ENCODE measurements around the gene ESRRA.
A peak's percentile ranks its signal among the peaks of the same experiment; 100 is the strongest.

Gene ESRRA

GRCh38 chr11:64305075-64305690, at the start of gene ESRRA:
Gene ESRRA, plus strand, starts transcription at chr11:64305524. Its CDS starts 1,656 bp downstream, at chr11:64307180.
- Mint-ChIP-seq H3K4me1 (peaks cover 26% of the 10 kb centered on the region), H3K9me3 (no peaks in the 10 kb centered on the region), H3K4me3 (peak within 1 kb of the TSS; percentile 99), H3K36me3 (peaks cover 49% of the 10 kb centered on the region), H3K27ac (peak within 1 kb of the TSS; percentile 96)
- ATAC-seq (peak; percentile 83), DNase-seq (ENCODE audit: low spot score in 2 of 2) (peak; percentile 99)

GRCh38 chr11:64256300-64256699, 49.0 kb upstream of the ESRRA start:
- H3K9me3 Mint-ChIP-seq: no peaks in the 10 kb centered on the region
- H3K4me3 Mint-ChIP-seq: no peak overlapping the region
- H3K36me3 Mint-ChIP-seq: peaks cover 47% of the 10 kb centered on the region
- DNase-seq (ENCODE audit: low spot score in 2 of 2): no peak
- peaks cover 30% of the 10 kb centered on the region for H3K4me1 Mint-ChIP-seq
- no peak overlapping the region for H3K27ac Mint-ChIP-seq
- no peak for ATAC-seq

- ATAC-seq: no peak
- no peak overlapping the region for H3K4me3 Mint-ChIP-seq
- H3K27ac Mint-ChIP-seq: no peak overlapping the region
- peaks cover 55% of the 10 kb centered on the region for H3K36me3 Mint-ChIP-seq
- H3K9me3 Mint-ChIP-seq: no peaks in the 10 kb centered on the region
- peaks cover 28% of the 10 kb centered on the region for H3K4me1 Mint-ChIP-seq
- DNase-seq (ENCODE audit: low spot score in 2 of 2): no peak
Measured at GRCh38 chr11:64258356-64258755, 47.0 kb upstream of the ESRRA start.

- peaks cover 23% of the 10 kb centered on the region for H3K4me1 Mint-ChIP-seq
- ATAC-seq (no peak), DNase-seq (ENCODE audit: low spot score in 2 of 2) (no peak)
- H3K4me3 Mint-ChIP-seq: no peak overlapping the region
- H3K27ac Mint-ChIP-seq: peak overlapping the region; percentile 90
- peaks cover 55% of the 10 kb centered on the region for H3K36me3 Mint-ChIP-seq
- no peaks in the 10 kb centered on the region for H3K9me3 Mint-ChIP-seq
Measured at GRCh38 chr11:64258946-64259532, 46.3 kb upstream of the ESRRA start.

- peak overlapping the region; percentile 31 for H3K4me3 Mint-ChIP-seq
- peak; percentile 49 for ATAC-seq
- no peaks in the 10 kb centered on the region for H3K9me3 Mint-ChIP-seq
Measured at GRCh38 chr11:64259533-64260067, 45.7 kb upstream of the ESRRA start.

GRCh38 chr11:64260147-64260708, 45.1 kb upstream of the ESRRA start:
- Mint-ChIP-seq H3K36me3 (peaks cover 55% of the 10 kb centered on the region), H3K4me3 (peak overlapping the region; percentile 31), H3K27ac (peak overlapping the region; percentile 90), H3K9me3 (no peaks in the 10 kb centered on the region), H3K4me1 (peaks cover 22% of the 10 kb centered on the region)
- DNase-seq (ENCODE audit: low spot score in 2 of 2): no peak
- peak; percentile 56 for ATAC-seq

More at GRCh38 chr11:64259533-64260067, 45.7 kb upstream of the ESRRA start:
- H3K4me1 Mint-ChIP-seq: peaks cover 22% of the 10 kb centered on the region
- H3K27ac Mint-ChIP-seq: peak overlapping the region; percentile 90
- H3K36me3 Mint-ChIP-seq: peaks cover 55% of the 10 kb centered on the region
- no peak for DNase-seq (ENCODE audit: low spot score in 2 of 2)

- Mint-ChIP-seq H3K9me3 (no peaks in the 10 kb centered on the region), H3K4me3 (no peak overlapping the region), H3K36me3 (peaks cover 47% of the 10 kb centered on the region), H3K4me1 (peaks cover 22% of the 10 kb centered on the region), H3K27ac (no peak overlapping the region)
- ATAC-seq (no peak), DNase-seq (ENCODE audit: low spot score in 2 of 2) (no peak)
Measured at GRCh38 chr11:64261556-64262080, 43.7 kb upstream of the ESRRA start.

DNA sequence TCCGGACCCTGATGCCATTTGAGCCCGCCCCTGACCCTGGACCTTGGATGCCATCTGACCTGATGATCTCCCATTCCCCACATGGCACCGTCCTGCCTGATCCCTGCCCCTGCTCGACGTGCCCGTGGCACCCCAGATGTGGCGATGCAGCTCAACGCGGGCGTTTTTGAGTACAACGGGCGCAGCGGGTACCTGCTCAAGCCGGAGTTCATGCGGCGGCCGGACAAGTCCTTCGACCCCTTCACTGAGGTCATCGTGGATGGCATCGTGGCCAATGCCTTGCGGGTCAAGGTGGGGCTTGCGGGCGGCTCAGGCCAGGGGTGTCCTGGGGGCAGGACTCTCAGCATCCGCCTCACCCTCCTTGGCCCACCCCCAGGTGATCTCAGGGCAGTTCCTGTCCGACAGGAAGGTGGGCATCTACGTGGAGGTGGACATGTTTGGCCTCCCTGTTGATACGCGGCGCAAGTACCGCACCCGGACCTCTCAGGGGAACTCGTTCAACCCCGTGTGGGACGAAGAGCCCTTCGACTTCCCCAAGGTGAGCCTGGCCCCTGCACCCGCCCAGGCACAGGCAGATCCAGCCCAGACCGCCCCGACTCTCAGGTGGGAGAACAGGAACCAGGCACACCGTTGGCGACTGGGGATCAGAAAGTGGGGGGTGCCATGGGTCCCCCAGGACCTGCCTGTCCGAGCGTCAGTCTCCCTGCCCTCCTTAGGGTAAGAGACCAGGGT, 42.9 kb upstream of the ESRRA start:
- no peak for DNase-seq (ENCODE audit: low spot score in 2 of 2)
- no peak overlapping the region for H3K4me3 Mint-ChIP-seq
- no peak for ATAC-seq
- H3K36me3 Mint-ChIP-seq: peaks cover 45% of the 10 kb centered on the region
- H3K27ac Mint-ChIP-seq: peak overlapping the region; percentile 23
- H3K4me1 Mint-ChIP-seq: peaks cover 23% of the 10 kb centered on the region
- H3K9me3 Mint-ChIP-seq: no peaks in the 10 kb centered on the region

DNA sequence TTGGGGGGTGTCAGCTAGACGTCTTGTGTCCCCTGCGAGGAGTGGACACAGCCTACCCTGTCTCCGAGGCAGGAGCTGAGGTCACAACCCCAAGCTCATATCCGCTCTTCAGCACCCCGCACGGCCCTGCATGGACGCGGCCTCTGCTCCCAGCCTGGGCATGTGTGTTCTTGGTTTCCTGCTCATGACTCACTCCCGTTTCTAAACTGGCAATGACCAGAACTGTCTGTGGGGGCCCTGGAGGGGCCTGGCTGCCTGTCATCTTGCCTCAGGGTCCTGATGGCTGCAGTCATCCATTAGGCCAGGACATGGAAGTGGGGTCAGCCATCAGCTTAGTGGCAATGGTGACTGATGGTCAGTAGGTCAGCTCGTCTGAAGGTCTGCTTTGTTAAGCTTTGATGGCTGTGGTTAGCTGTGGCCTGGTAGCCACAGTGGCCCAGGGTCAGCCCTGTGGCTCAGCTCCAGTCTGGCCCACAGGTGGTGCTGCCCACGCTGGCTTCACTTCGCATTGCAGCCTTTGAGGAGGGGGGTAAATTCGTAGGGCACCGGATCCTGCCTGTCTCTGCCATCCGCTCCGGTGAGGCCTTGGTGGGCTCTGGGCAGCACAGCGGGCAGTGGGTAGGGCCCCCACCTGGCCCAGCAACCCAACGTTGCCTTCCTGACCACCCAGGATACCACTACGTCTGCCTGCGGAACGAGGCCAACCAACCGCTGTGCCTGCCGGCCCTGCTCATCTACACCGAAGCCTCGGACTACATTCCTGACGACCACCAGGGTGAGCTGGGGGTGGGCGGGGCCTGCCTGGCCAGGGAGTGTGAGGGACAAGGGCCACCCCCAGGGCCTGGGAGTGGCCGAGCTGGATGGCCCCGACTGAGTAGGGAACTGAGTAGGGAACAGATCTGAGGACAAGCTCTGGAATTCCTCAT, 42.0 kb upstream of the ESRRA start:
- H3K4me3 Mint-ChIP-seq: no peak overlapping the region
- H3K9me3 Mint-ChIP-seq: no peaks in the 10 kb centered on the region
- ATAC-seq (no peak), DNase-seq (ENCODE audit: low spot score in 2 of 2) (no peak)
- H3K27ac Mint-ChIP-seq: peak overlapping the region; percentile 23
- H3K4me1 Mint-ChIP-seq: peaks cover 31% of the 10 kb centered on the region
- H3K36me3 Mint-ChIP-seq: peaks cover 45% of the 10 kb centered on the region

GRCh38 chr11:64263947-64264317, 41.4 kb upstream of the ESRRA start:
- no peaks in the 10 kb centered on the region for H3K9me3 Mint-ChIP-seq
- peak overlapping the region; percentile 60 for H3K27ac Mint-ChIP-seq
- ATAC-seq (no peak), DNase-seq (ENCODE audit: low spot score in 2 of 2) (no peak)
- peaks cover 51% of the 10 kb centered on the region for H3K36me3 Mint-ChIP-seq
- peaks cover 38% of the 10 kb centered on the region for H3K4me1 Mint-ChIP-seq
- H3K4me3 Mint-ChIP-seq: no peak overlapping the region

GRCh38 chr11:64264371-64264852, 40.9 kb upstream of the ESRRA start:
- H3K36me3 Mint-ChIP-seq: peaks cover 51% of the 10 kb centered on the region
- no peak for ATAC-seq
- H3K9me3 Mint-ChIP-seq: no peaks in the 10 kb centered on the region
- no peak overlapping the region for H3K4me3 Mint-ChIP-seq
- H3K27ac Mint-ChIP-seq: peak overlapping the region; percentile 60
- peaks cover 38% of the 10 kb centered on the region for H3K4me1 Mint-ChIP-seq
- DNase-seq (ENCODE audit: low spot score in 2 of 2): no peak

GRCh38 chr11:64265176-64266160, 39.9 kb upstream of the ESRRA start:
- Mint-ChIP-seq H3K27ac (no peak overlapping the region), H3K4me1 (peaks cover 32% of the 10 kb centered on the region), H3K4me3 (no peak overlapping the region), H3K36me3 (peaks cover 51% of the 10 kb centered on the region), H3K9me3 (no peaks in the 10 kb centered on the region)
- ATAC-seq: no peak
- no peak for DNase-seq (ENCODE audit: low spot score in 2 of 2)

DNA sequence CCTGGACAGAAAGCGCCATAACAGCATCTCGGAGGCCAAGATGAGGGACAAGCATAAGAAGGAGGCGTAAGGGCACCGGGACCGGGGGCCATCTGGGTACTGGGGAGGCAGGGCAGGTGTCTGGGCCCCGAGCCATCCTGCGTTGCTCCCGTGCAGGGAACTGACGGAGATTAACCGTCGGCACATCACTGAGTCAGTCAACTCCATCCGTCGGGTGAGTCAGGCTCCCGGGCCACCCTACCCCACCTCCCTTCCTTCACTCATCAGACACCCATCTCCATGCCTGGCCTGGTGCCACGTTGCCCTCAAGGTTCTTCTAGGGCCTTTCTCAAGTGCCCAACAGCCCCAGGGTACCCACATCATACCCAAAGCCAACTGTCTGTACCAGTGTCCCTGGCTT, 39.0 kb upstream of the ESRRA start:
- peaks cover 32% of the 10 kb centered on the region for H3K4me1 Mint-ChIP-seq
- H3K27ac Mint-ChIP-seq: peak overlapping the region; percentile 99
- no peak for ATAC-seq
- H3K9me3 Mint-ChIP-seq: no peaks in the 10 kb centered on the region
- H3K36me3 Mint-ChIP-seq: peaks cover 53% of the 10 kb centered on the region
- DNase-seq (ENCODE audit: low spot score in 2 of 2): no peak
- H3K4me3 Mint-ChIP-seq: no peak overlapping the region

Data from stimulated activated effector memory CD8-positive, alpha-beta T cell treated with anti-CD3 and anti-CD28 coated beads, Interleukin-12 subunit alpha, Interleukin-12 subunit beta, amount 100 ng/mL, for 72 hours (primary cell).